ENCODE data around the gene PARVA. TPM values are rescaled to one million over a fixed set of nuclear protein-coding genes. Genes with fewer than 3 reads are reported as not detected.

Gene PARVA
- total RNA-seq, 2 experiments from 2014 or later, result 0.08 to 0.98 TPM

GRCh38 chr11:12459865-12460444 lies 82.6 kb downstream of the PARVA start:
- POLR2A ChIA-PET, result no interaction called here
- H3K27ac Mint-ChIP-seq, result no peak overlapping the region
- intact Hi-C loops (cut with DNase I, micrococcal nuclease), result no loop called here
- Histone ChIP-seq H3K27ac (ENCODE audit: low read depth in 1 of 2, low read length in 2 of 2) (no peak overlapping the region), H3K9me3 (ENCODE audit: control insufficient read depth in 1 of 2, insufficient read depth in 1 of 2, low read length in 2 of 2) (peaks cover under 1 to 8% of the 10 kb centered on the region in 2 experiments), H3K36me3 (ENCODE audit: insufficient read depth, low read length) (no peaks in the 10 kb centered on the region), H3K4me1 (ENCODE audit: insufficient read depth, low read length) (no peaks in the 10 kb centered on the region), H3K27me3 (ENCODE audit: control insufficient read depth in 1 of 2, insufficient read depth in 2 of 2, low read length in 2 of 2) (no peaks in the 10 kb centered on the region), H3K4me3 (ENCODE audit: low read length) (no peak overlapping the region)
- TF ChIP-seq, protein P1, sequence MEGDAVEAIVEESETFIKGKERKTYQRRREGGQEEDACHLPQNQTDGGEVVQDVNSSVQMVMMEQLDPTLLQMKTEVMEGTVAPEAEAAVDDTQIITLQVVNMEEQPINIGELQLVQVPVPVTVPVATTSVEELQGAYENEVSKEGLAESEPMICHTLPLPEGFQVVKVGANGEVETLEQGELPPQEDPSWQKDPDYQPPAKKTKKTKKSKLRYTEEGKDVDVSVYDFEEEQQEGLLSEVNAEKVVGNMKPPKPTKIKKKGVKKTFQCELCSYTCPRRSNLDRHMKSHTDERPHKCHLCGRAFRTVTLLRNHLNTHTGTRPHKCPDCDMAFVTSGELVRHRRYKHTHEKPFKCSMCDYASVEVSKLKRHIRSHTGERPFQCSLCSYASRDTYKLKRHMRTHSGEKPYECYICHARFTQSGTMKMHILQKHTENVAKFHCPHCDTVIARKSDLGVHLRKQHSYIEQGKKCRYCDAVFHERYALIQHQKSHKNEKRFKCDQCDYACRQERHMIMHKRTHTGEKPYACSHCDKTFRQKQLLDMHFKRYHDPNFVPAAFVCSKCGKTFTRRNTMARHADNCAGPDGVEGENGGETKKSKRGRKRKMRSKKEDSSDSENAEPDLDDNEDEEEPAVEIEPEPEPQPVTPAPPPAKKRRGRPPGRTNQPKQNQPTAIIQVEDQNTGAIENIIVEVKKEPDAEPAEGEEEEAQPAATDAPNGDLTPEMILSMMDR (IDR thresholded peaks at IDR 0.05), result no peak
- H3K4me3 Mint-ChIP-seq, result no peak overlapping the region
- no peaks in the 10 kb centered on the region for H3K36me3 Mint-ChIP-seq (ENCODE audit: low read depth)
- H3K9me3 Mint-ChIP-seq, result no peaks in the 10 kb centered on the region
- CTCF ChIA-PET, result no interaction called here
- ATAC-seq (ENCODE audit: poor library complexity), result no peak
- H3K27me3 Mint-ChIP-seq, result peaks cover 10% of the 10 kb centered on the region
- DNase-seq, result no peak
- H3K4me1 Mint-ChIP-seq (ENCODE audit: low read depth), result no peaks in the 10 kb centered on the region

DNA sequence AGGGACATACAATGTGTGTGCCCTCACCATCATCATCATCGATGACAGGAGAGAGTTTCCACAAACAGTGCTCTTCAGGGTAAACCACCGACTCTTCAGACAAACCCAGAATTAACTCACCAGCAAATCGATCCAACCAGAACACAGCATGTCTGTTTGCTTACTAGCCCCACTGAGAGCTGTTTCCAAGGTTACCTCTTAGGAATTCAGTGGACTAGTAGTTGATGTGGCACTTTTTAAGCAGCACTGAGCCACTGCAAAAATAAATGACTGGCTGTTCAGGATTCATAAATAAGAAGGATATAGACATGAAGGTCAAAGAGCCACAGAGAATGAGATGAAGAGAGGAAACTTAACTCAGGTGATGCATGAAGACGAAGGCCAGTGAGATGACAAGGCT lies 83.1 kb downstream of the PARVA start:
- Mint-ChIP-seq H3K36me3 (ENCODE audit: low read depth) (no peaks in the 10 kb centered on the region), H3K4me1 (ENCODE audit: low read depth) (no peaks in the 10 kb centered on the region), H3K9me3 (no peaks in the 10 kb centered on the region), H3K4me3 (no peak overlapping the region), H3K27ac (no peak overlapping the region), H3K27me3 (peaks cover 10% of the 10 kb centered on the region)
- Histone ChIP-seq H3K4me1 (ENCODE audit: insufficient read depth, low read length) (no peaks in the 10 kb centered on the region), H3K27ac (ENCODE audit: low read depth in 1 of 2, low read length in 2 of 2) (no peak overlapping the region), H3K36me3 (ENCODE audit: insufficient read depth, low read length) (no peaks in the 10 kb centered on the region), H3K27me3 (ENCODE audit: control insufficient read depth in 1 of 2, insufficient read depth in 2 of 2, low read length in 2 of 2) (no peaks in the 10 kb centered on the region), H3K9me3 (ENCODE audit: control insufficient read depth in 1 of 2, insufficient read depth in 1 of 2, low read length in 2 of 2) (peaks cover 4 to 9% of the 10 kb centered on the region in 2 experiments), H3K4me3 (ENCODE audit: low read length) (no peak overlapping the region)
- CTCF ChIA-PET, result no interaction called here
- DNase-seq (no peak), ATAC-seq (ENCODE audit: poor library complexity) (no peak)
- intact Hi-C loops (cut with DNase I, micrococcal nuclease), result no loop called here
- POLR2A ChIA-PET, result no interaction called here
- TF ChIP-seq, protein P1 (IDR thresholded peaks at IDR 0.05), result no peak

DNA sequence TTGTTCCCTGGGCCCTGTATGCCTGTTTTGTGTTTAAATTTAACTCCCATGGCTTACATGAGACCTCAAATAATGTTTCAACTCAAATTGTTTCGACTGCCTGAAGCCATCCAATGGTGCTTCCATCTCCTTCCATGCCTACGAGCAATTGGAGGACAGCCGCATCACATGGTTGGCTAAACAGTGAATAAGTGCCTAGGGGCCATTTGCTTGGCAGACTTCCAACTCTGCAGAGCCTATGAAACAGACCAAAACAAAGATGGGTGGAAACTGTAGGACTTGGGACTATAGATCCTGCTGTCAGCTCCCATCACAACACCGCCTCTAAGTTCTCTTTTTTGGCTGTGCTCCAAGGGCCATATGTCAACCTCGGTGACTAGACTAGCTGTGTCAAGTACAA lies 84.1 kb downstream of the PARVA start:
- no peaks in the 10 kb centered on the region for H3K27me3 ChIP-seq (ENCODE audit: control insufficient read depth in 1 of 2, insufficient read depth in 2 of 2, low read length in 2 of 2)
- H3K9me3 ChIP-seq (ENCODE audit: control insufficient read depth in 1 of 2, insufficient read depth in 1 of 2, low read length in 2 of 2), result peaks cover 4 to 9% of the 10 kb centered on the region in 2 experiments
- ChIA-PET POLR2A (no interaction called here), CTCF (no interaction called here)
- Mint-ChIP-seq H3K27me3 (peaks cover 8% of the 10 kb centered on the region), H3K36me3 (ENCODE audit: low read depth) (no peaks in the 10 kb centered on the region), H3K4me3 (no peak overlapping the region), H3K27ac (no peak overlapping the region), H3K4me1 (ENCODE audit: low read depth) (no peaks in the 10 kb centered on the region), H3K9me3 (no peaks in the 10 kb centered on the region)
- H3K4me3 ChIP-seq (ENCODE audit: low read length), result no peak overlapping the region
- TF ChIP-seq, protein P1 (IDR thresholded peaks at IDR 0.05), result no peak
- no peak for ATAC-seq (ENCODE audit: poor library complexity)
- intact Hi-C loops (cut with DNase I, micrococcal nuclease), result no loop called here
- H3K4me1 ChIP-seq (ENCODE audit: insufficient read depth, low read length), result no peaks in the 10 kb centered on the region
- H3K27ac ChIP-seq (ENCODE audit: low read depth in 1 of 2, low read length in 2 of 2), result no peak overlapping the region
- DNase-seq, result no peak
- no peaks in the 10 kb centered on the region for H3K36me3 ChIP-seq (ENCODE audit: insufficient read depth, low read length)

All from CD4-positive, alpha-beta T cell (primary cell).